Frontal cortex (tissue), 1 donor: ENCODE results near the gene KRTAP9-1. TPM values are rescaled to one million over a fixed set of nuclear protein-coding genes. Genes with fewer than 3 reads are reported as not detected.

Experiments
- small RNA-seq: library from RNA; depleted of rRNA; stranded (forward); fragments of <200 nt; gene quantifications from one replicate; pipeline ENCODE3, GENCODE V24; 2014
- total RNA-seq: library from RNA; depleted of rRNA; stranded (reverse); fragments of >200 nt; gene quantifications from one replicate; pipeline ENCODE4 v1.2.3, GENCODE V29; 2014

KRTAP9-1 gene
- total RNA-seq, 1 donor from 2014 or later: not detected

Small RNA genes lying within 50 kb of the gene (small RNA-seq; reads per million reads assigned to genes)
- not detected for gene KRTAP4-17P

Other genes with a start within 250 kb of the KRTAP9-1 start
- not detected for gene KRT39, start 222.9 kb upstream of the KRTAP9-1 start, total RNA-seq
- not detected for gene KRT40, start 205.6 kb upstream of the KRTAP9-1 start, total RNA-seq
- not detected for gene KRTAP3-3, start 195.7 kb upstream of the KRTAP9-1 start, total RNA-seq
- not detected for gene KRTAP3-2, start 190.0 kb upstream of the KRTAP9-1 start, total RNA-seq
- not detected for gene KRTAP3-1, start 180.8 kb upstream of the KRTAP9-1 start, total RNA-seq
- not detected for gene KRTAP1-5, start 162.7 kb upstream of the KRTAP9-1 start, total RNA-seq
- gene KRTAP1-4, start 159.7 kb upstream of the KRTAP9-1 start, total RNA-seq: not detected
- not detected for gene KRTAP1-3, start 155.0 kb upstream of the KRTAP9-1 start, total RNA-seq
- gene KRTAP1-1, start 148.4 kb upstream of the KRTAP9-1 start, total RNA-seq: not detected
- gene KRTAP2-1, start 142.6 kb upstream of the KRTAP9-1 start, total RNA-seq: not detected
- not detected for gene KRTAP2-2, start 134.7 kb upstream of the KRTAP9-1 start, total RNA-seq
- gene KRTAP2-3, start 129.8 kb upstream of the KRTAP9-1 start, total RNA-seq: not detected
- gene KRTAP2-4, start 124.0 kb upstream of the KRTAP9-1 start, total RNA-seq: not detected
- not detected for gene KRTAP4-7, start 105.7 kb upstream of the KRTAP9-1 start, total RNA-seq
- not detected for gene KRTAP4-8, start 91.7 kb upstream of the KRTAP9-1 start, total RNA-seq
- not detected for gene KRTAP4-16, start 87.7 kb upstream of the KRTAP9-1 start, total RNA-seq
- not detected for gene KRTAP4-9, start 84.5 kb upstream of the KRTAP9-1 start, total RNA-seq
- not detected for gene KRTAP4-11, start 71.5 kb upstream of the KRTAP9-1 start, total RNA-seq
- gene KRTAP4-12, start 65.7 kb upstream of the KRTAP9-1 start, total RNA-seq: not detected
- gene KRTAP4-6, start 49.3 kb upstream of the KRTAP9-1 start, total RNA-seq: not detected
- not detected for gene KRTAP4-5, start 40.1 kb upstream of the KRTAP9-1 start, total RNA-seq
- gene KRTAP4-4, start 29.1 kb upstream of the KRTAP9-1 start, total RNA-seq: not detected
- not detected for gene KRTAP4-3, start 21.7 kb upstream of the KRTAP9-1 start, total RNA-seq
- not detected for gene KRTAP4-2, start 11.7 kb upstream of the KRTAP9-1 start, total RNA-seq
- not detected for gene KRTAP4-1, start 5.0 kb upstream of the KRTAP9-1 start, total RNA-seq
- not detected for gene KRTAP9-2, start 36.8 kb downstream of the KRTAP9-1 start, total RNA-seq
- not detected for gene KRTAP9-3, start 42.6 kb downstream of the KRTAP9-1 start, total RNA-seq
- gene KRTAP9-8, start 48.1 kb downstream of the KRTAP9-1 start, total RNA-seq: not detected
- not detected for gene KRTAP9-4, start 59.8 kb downstream of the KRTAP9-1 start, total RNA-seq
- not detected for gene KRTAP9-9, start 65.5 kb downstream of the KRTAP9-1 start, total RNA-seq
- not detected for gene KRTAP9-6, start 75.5 kb downstream of the KRTAP9-1 start, total RNA-seq
- not detected for gene KRTAP9-7, start 85.8 kb downstream of the KRTAP9-1 start, total RNA-seq
- gene KRTAP29-1, start 113.0 kb downstream of the KRTAP9-1 start, total RNA-seq: not detected
- gene KRTAP16-1, start 119.4 kb downstream of the KRTAP9-1 start, total RNA-seq: not detected
- not detected for gene KRTAP17-1, start 125.8 kb downstream of the KRTAP9-1 start, total RNA-seq
- not detected for gene KRT33A, start 160.9 kb downstream of the KRTAP9-1 start, total RNA-seq
- gene KRT33B, start 179.9 kb downstream of the KRTAP9-1 start, total RNA-seq: not detected
- 0.41 TPM for gene KRT34, start 192.4 kb downstream of the KRTAP9-1 start, total RNA-seq
- 1.2 TPM for gene KRT31, start 207.7 kb downstream of the KRTAP9-1 start, total RNA-seq
- not detected for gene KRT37, start 234.7 kb downstream of the KRTAP9-1 start, total RNA-seq